Measurements from ENCODE around the gene HOXB7. TPM values are rescaled to one million over a fixed set of nuclear protein-coding genes. Genes with fewer than 3 reads are reported as not detected.

The HOXB7 gene
- total and polyA plus RNA-seq, 10 of the 15 experiments (the other 5 are each of a cell fraction or from before 2014, with no cell fraction given), result 2.8 to 7.4 (median 4.2) TPM

- TF ChIP-seq EZH2 (IDR thresholded peaks at IDR 0.05; ENCODE audit: borderline replicate concordance, control insufficient read depth, low read depth, low read length), result no peak
Measured at GRCh38 chr17:48655913-48656312, 45.1 kb upstream of the HOXB7 start (continued).

- 100% methylated on average over 1 of the region's 1 CpG for WGBS (ENCODE audit: insufficient coverage, insufficient replicate concordance, low lambda C conversion rate, missing lambda C conversion rate)
- Histone ChIP-seq H3K4me2 (ENCODE audit: control insufficient read depth, insufficient read depth) (no peak overlapping the region), H3K27ac (ENCODE audit: control insufficient read depth, insufficient read depth) (no peak overlapping the region), H3K27me3 (replicated peaks in 1 of 2; ENCODE audit: control insufficient read depth in 2 of 2, insufficient read depth in 2 of 2, low read length in 1 of 2) (peaks cover 0 to 7% of the 10 kb centered on the region in 2 experiments; a peak in 2 of 4 replicates), H2AFZ (ENCODE audit: control insufficient read depth, low read depth, low read length) (no peak overlapping the region), H3K36me3 (ENCODE audit: control insufficient read depth in 2 of 2, insufficient read depth in 2 of 2, low read length in 1 of 2) (no peaks in the 10 kb centered on the region), H4K20me1 (ENCODE audit: control insufficient read depth, insufficient read depth) (no peaks in the 10 kb centered on the region), H3K4me3 (no peak overlapping the region), H3K79me2 (ENCODE audit: control insufficient read depth, insufficient read depth, low read length) (no peaks in the 10 kb centered on the region), H3K4me1 (ENCODE audit: control insufficient read depth, insufficient read depth, low read length) (peaks cover 7% of the 10 kb centered on the region), H3K9ac (ENCODE audit: control insufficient read depth, insufficient read depth, low read length) (no peak overlapping the region), H3K9me3 (replicated peaks; ENCODE audit: control insufficient read depth, insufficient read depth, low read length) (no peaks in the 10 kb centered on the region)
- ChIA-PET POLR2A (interaction anchor here (0.7 kb wide), 1 partner anchor 114 kb away, joined by 3 read pairs; no protein-coding TSS in a partner anchor), CTCF (interaction anchor here (1.0 to 1.4 kb wide), 2 partner anchors 13 to 29 kb away, joined by 4 to 6 read pairs; no protein-coding TSS in a partner anchor), SMC1A (ENCODE audit: uncharacterized antibody, unreplicated experiment) (interaction anchor here (1.0 to 2.0 kb wide), 2 partner anchors 22 to 154 kb away, joined by 4 to 5 read pairs; no protein-coding TSS in a partner anchor), RAD21 (ENCODE audit: unreplicated experiment) (interaction anchor here (1.2 kb wide), 1 partner anchor 14 kb away, joined by 3 read pairs; no protein-coding TSS in a partner anchor)
- no TSS peak for BruUV-seq (replicated peaks)
- no peak for ATAC-seq
- FAIRE-seq, result no peak
- in situ Hi-C loops (cut with MboI), result no loop called here
- intact Hi-C loops (cut with micrococcal nuclease; ENCODE audit: unreplicated experiment), result no loop called here
- DNase-seq (ENCODE audit: low read depth, low spot score), result no peak
- TF ChIP-seq BHLHE40 (IDR thresholded peaks at IDR 0.05; ENCODE audit: borderline replicate concordance in 1 of 2, low read depth in 2 of 2, low read length in 1 of 2), result no peak
- TF ChIP-seq ZBTB40 (IDR thresholded peaks at IDR 0.05; ENCODE audit: borderline replicate concordance), result no peak
- TF ChIP-seq NKRF (conservative IDR thresholded peaks at IDR 0.05), result no peak
- TF ChIP-seq ATF2 (IDR thresholded peaks at IDR 0.05; ENCODE audit: low read length), result no peak
- no peak for TF ChIP-seq IKZF1 (conservative IDR thresholded peaks at IDR 0.05)
- TF ChIP-seq TCF3 (IDR thresholded peaks at IDR 0.05; ENCODE audit: borderline replicate concordance, insufficient read depth, low read depth, low read length), result no peak
- TF ChIP-seq SIX5 (IDR thresholded peaks at IDR 0.05; ENCODE audit: low read depth, low read length, severe bottlenecking), result no peak
- TF ChIP-seq DPF2 (IDR thresholded peaks at IDR 0.05), result no peak
- TF ChIP-seq CEBPB (IDR thresholded peaks at IDR 0.05; ENCODE audit: borderline replicate concordance in 1 of 2, low read depth in 2 of 2, low read length in 2 of 2), result no peak
- no peak for TF ChIP-seq CREM (IDR thresholded peaks at IDR 0.05; ENCODE audit: low read depth)
- TF ChIP-seq BCL3 (IDR thresholded peaks at IDR 0.05; ENCODE audit: borderline replicate concordance, insufficient read depth, low read depth, low read length, poor library complexity, severe bottlenecking), result no peak
Measured at GRCh38 chr17:48649741-48650140, 38.9 kb upstream of the HOXB7 start.

Measured in GM12878 (cell line).